Measurements from ENCODE around the gene PSMC1. TPM values are rescaled to one million over a fixed set of nuclear protein-coding genes. Genes with fewer than 3 reads are reported as not detected.

The PSMC1 gene
- total and polyA plus RNA-seq, 2 experiments from 2014 or later, result 112 to 139 TPM

GRCh38 chr14:90321891-90322290 lies 65.5 kb downstream of the PSMC1 start:
- Histone ChIP-seq H3K27me3 (ENCODE audit: insufficient read depth) (no peaks in the 10 kb centered on the region), H3K4me3 (no peak overlapping the region), H3F3A (replicated peaks; ENCODE audit: low read depth) (no peaks in the 10 kb centered on the region), H3K36me3 (ENCODE audit: insufficient read depth) (no peaks in the 10 kb centered on the region; the same call in 1 of the 2 replicates), H3K9me2 (ENCODE audit: insufficient read depth) (no peaks in the 10 kb centered on the region), H3K4me1 (ENCODE audit: insufficient read depth) (no peaks in the 10 kb centered on the region), H2AFZ (no peak overlapping the region), H3K4me2 (no peak overlapping the region), H4K20me1 (replicated peaks; ENCODE audit: insufficient read depth) (peaks cover 6% of the 10 kb centered on the region), H3K79me2 (replicated peaks; ENCODE audit: insufficient read depth) (peaks cover 31% of the 10 kb centered on the region), H3K27ac (ENCODE audit: low read depth) (no peak overlapping the region)
- H3K27me3 Mint-ChIP-seq (ENCODE audit: insufficient read depth, low read depth, poor library complexity), result peaks cover 2% of the 10 kb centered on the region
- no peak overlapping the region for H3K4me3 Mint-ChIP-seq
- H3K9me3 Mint-ChIP-seq, result no peaks in the 10 kb centered on the region
- no peaks in the 10 kb centered on the region for H3K4me1 Mint-ChIP-seq
- TF ChIP-seq ZNF331 (CRISPR knock-in tag; IDR thresholded peaks at IDR 0.05; ENCODE audit: low read depth) (no peak), ZNF462 (CRISPR knock-in tag; IDR thresholded peaks at IDR 0.05) (no peak), REST (IDR thresholded peaks at IDR 0.05; ENCODE audit: unreplicated experiment) (no peak)
- H3K27ac Mint-ChIP-seq, result no peak overlapping the region
- ATAC-seq, result no peak
- no peak for DNase-seq (ENCODE audit: low spot score)
- H3K36me3 Mint-ChIP-seq (ENCODE audit: low read depth), result no peaks in the 10 kb centered on the region; the same call in 1 of the 3 replicates

Other genes starting within 250 kb of the PSMC1 start
- 0.89 and 1.0 TPM in 2 replicates for gene KCNK13, start 194.6 kb upstream of the PSMC1 start, total RNA-seq (2014; rRNA removed; shearing (Covaris generic))
- gene KCNK13, start 194.6 kb upstream of the PSMC1 start, polyA plus RNA-seq (2016; fragmentation: Nextera tagmentation; extraction: Ambion mirVana), result 0.21 and 0.42 TPM in 2 replicates
- gene NRDE2, start 75.4 kb downstream of the PSMC1 start, total RNA-seq (2014; rRNA removed; shearing (Covaris generic)), result 8.6 and 9.8 TPM in 2 replicates
- gene NRDE2, start 75.4 kb downstream of the PSMC1 start, polyA plus RNA-seq (2016; fragmentation: Nextera tagmentation; extraction: Ambion mirVana), result 17.3 and 20.6 TPM in 2 replicates
- gene CALM1, start 140.5 kb downstream of the PSMC1 start, total RNA-seq (2014; rRNA removed; shearing (Covaris generic)), result 308 and 335 TPM in 2 replicates
- 1,841 and 2,024 TPM in 2 replicates for gene CALM1, start 140.5 kb downstream of the PSMC1 start, polyA plus RNA-seq (2016; fragmentation: Nextera tagmentation; extraction: Ambion mirVana)

Data from GM23338 (cell line).